C4-2B (cell line): ENCODE data around the gene FAT2.

Experiments
- H3K27ac ChIP-seq: fragments of 450-650 bp; 2 replicates; pipeline ENCODE4 v1.5.1; 2017
- ZFX ChIP-seq: fragments of 450-650 bp; IDR thresholded peaks from 2 replicates; pipeline ENCODE4 v1.6.1; 2017
- TF ChIP-seq, protein P1 (sequence below): fragments of 450-650 bp; conservative IDR thresholded peaks from 2 replicates; pipeline ENCODE4 v1.5.1; 2017; ENCODE audit warnings: mild to moderate bottlenecking

FAT2 gene

GRCh38 chr5:151600069-151600665, 9.0 kb upstream of the FAT2 start:
- TF ChIP-seq ZFX = no peak
- TF ChIP-seq, protein P1, sequence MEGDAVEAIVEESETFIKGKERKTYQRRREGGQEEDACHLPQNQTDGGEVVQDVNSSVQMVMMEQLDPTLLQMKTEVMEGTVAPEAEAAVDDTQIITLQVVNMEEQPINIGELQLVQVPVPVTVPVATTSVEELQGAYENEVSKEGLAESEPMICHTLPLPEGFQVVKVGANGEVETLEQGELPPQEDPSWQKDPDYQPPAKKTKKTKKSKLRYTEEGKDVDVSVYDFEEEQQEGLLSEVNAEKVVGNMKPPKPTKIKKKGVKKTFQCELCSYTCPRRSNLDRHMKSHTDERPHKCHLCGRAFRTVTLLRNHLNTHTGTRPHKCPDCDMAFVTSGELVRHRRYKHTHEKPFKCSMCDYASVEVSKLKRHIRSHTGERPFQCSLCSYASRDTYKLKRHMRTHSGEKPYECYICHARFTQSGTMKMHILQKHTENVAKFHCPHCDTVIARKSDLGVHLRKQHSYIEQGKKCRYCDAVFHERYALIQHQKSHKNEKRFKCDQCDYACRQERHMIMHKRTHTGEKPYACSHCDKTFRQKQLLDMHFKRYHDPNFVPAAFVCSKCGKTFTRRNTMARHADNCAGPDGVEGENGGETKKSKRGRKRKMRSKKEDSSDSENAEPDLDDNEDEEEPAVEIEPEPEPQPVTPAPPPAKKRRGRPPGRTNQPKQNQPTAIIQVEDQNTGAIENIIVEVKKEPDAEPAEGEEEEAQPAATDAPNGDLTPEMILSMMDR = no peak
- no peak overlapping the region for H3K27ac ChIP-seq

GRCh38 chr5:151598984-151599383, 7.9 kb upstream of the FAT2 start:
- no peak overlapping the region for H3K27ac ChIP-seq
- TF ChIP-seq ZFX = no peak
- TF ChIP-seq, protein P1 = no peak

DNA sequence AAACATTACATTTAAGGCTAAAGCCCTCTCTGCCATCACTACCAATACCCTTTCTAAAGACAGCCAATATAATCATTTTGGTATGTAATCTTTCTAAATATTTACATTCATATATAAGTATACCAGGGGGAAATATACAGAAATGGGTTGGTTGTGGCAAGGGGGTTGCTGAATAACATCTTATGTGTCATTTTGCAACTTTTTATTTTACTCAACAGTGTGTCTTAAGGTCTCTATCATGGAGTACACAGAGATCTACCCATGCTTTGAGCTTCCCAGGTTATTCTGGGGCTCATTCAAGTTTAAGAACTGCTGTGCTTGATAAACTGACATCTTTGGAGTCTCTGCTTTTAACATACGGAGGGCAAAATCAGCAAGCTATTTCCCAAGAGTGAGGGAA, 7.4 kb upstream of the FAT2 start:
- no peak overlapping the region for H3K27ac ChIP-seq
- TF ChIP-seq ZFX = no peak
- TF ChIP-seq, protein P1 = no peak

- TF ChIP-seq, protein P1 = no peak
- TF ChIP-seq ZFX = no peak
Measured at GRCh38 chr5:151597749-151598148, 6.6 kb upstream of the FAT2 start.

DNA sequence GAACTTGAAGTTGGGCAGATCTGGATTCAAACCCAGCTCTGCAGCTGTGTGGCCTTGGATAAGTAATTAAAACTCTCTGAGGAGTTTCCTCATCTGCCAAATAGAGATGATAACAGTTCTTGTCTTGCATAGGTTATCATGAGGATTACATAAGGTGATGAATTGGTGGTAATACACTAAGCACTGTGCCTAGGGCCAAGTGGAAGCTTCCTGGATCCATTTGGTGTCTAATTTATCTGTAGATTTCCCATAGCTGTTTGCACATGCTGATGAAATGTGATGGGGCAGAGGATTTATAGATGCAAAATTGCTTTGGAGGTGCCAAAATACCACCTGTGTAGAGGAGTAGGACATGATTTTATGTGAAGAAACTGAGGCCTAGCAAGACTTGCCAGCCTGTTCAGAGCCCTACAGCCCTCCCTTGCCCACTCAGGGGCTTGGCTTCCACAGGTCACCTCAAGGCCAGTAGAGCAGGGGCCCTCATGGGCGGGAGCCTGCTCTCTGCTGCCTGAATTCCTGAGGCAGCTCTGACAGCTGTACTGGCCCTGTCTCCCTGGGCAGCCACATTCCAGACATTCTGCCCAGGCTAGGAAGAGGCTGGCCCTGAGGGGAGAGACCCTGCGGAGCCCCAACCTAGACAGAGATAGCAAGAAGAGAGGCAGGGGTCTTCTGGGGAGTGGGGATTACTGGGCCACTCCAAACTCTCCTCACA, 5.9 kb upstream of the FAT2 start:
- TF ChIP-seq, protein P1 = no peak
- TF ChIP-seq ZFX = no peak
- H3K27ac ChIP-seq = no peak overlapping the region

More at GRCh38 chr5:151597749-151598148, 6.6 kb upstream of the FAT2 start:
- no peak overlapping the region for H3K27ac ChIP-seq

GRCh38 chr5:151595411-151595826, 4.3 kb upstream of the FAT2 start:
- no peak overlapping the region for H3K27ac ChIP-seq
- TF ChIP-seq ZFX = no peak
- TF ChIP-seq, protein P1 = no peak

- no peak overlapping the region for H3K27ac ChIP-seq
- no peak for TF ChIP-seq ZFX
- TF ChIP-seq, protein P1 = no peak
Measured at GRCh38 chr5:151592855-151593408, 1.8 kb upstream of the FAT2 start.
